CD4-positive, alpha-beta T cell (primary cell): ENCODE data around the gene IQCM. TPM values are rescaled to one million over a fixed set of nuclear protein-coding genes. Genes with fewer than 3 reads are reported as not detected.

Experiments
- ATAC-seq: fragments of 200-7000 bp; cut with Tn5 transposase; one replicate; pipeline ENCODE4 v1.10.0; 2022; ENCODE audit warnings: mild to moderate bottlenecking; ENCODE audit not compliant: poor library complexity
- CTCF ChIA-PET: fragments of 350-600 bp; sonication (Branson Sonifier 250); formaldehyde crosslinking; loops from one replicate; lab custom pipeline; 2021; ENCODE audit warnings: antibody characterized with exemption, inconsistent platforms; lab: Charles Lee
- POLR2A ChIA-PET: fragments of 350-600 bp; sonication (Branson Sonifier 250); formaldehyde crosslinking; loops from one replicate; lab custom pipeline; 2021; ENCODE audit warnings: antibody characterized with exemption, inconsistent platforms; lab: Charles Lee
- DNase-seq, 14 experiments: peaks; one replicate each; pipeline ENCODE4 v3.0.0-alpha.2; 2013 to 2020; ENCODE audit warnings: mixed read lengths in 2 of 14
- H3K27ac ChIP-seq, 2 donors: one replicate each; pipeline versions ENCODE4 v1.5.1 to v1.7.0; 2013; ENCODE audit warnings: low read length in 2 of 2, low read depth in 1 of 2, mild to moderate bottlenecking in 1 of 2
- H3K27me3 ChIP-seq, 2 experiments: 1 replicate in 1 of 2; 2 replicates in 1 of 2; pipeline versions ENCODE4 v1.6.1 to v1.7.0; 2013; ENCODE audit warnings: low read length in 2 of 2, control low read depth in 1 of 2, mild to moderate bottlenecking in 1 of 2, moderate library complexity in 1 of 2; ENCODE audit not compliant: insufficient read depth in 2 of 2, control insufficient read depth in 1 of 2
- H3K36me3 ChIP-seq: one replicate; pipeline ENCODE4 v1.6.1; 2013; ENCODE audit warnings: low read length, control low read depth; ENCODE audit not compliant: insufficient read depth
- H3K4me1 ChIP-seq: one replicate; pipeline ENCODE4 v1.6.1; 2013; ENCODE audit warnings: low read length, control low read depth; ENCODE audit not compliant: insufficient read depth
- H3K4me3 ChIP-seq: one replicate; pipeline ENCODE4 v1.5.1; 2013; ENCODE audit warnings: mild to moderate bottlenecking, low read length, moderate library complexity
- H3K9me3 ChIP-seq, 2 experiments: 1 replicate in 1 of 2; 2 replicates in 1 of 2; pipeline versions ENCODE4 v1.6.1 to v1.7.0; 2013; ENCODE audit warnings: low read length in 2 of 2, mild to moderate bottlenecking in 2 of 2, control low read depth in 1 of 2, moderate library complexity in 1 of 2; ENCODE audit not compliant: control insufficient read depth in 1 of 2, insufficient read depth in 1 of 2
- H3K27ac Mint-ChIP-seq: one replicate; pipeline ENCODE4 v1.8.0; 2020; ENCODE audit warnings: mixed read lengths
- H3K27me3 Mint-ChIP-seq: one replicate; pipeline ENCODE4 v1.8.0; 2021; ENCODE audit warnings: mixed read lengths
- H3K36me3 Mint-ChIP-seq: one replicate; pipeline ENCODE4 v1.8.0; 2021; ENCODE audit warnings: low read depth, mixed read lengths
- H3K4me1 Mint-ChIP-seq: one replicate; pipeline ENCODE4 v1.8.0; 2021; ENCODE audit warnings: low read depth, mixed read lengths
- H3K4me3 Mint-ChIP-seq: one replicate; pipeline ENCODE4 v1.8.0; 2020; ENCODE audit warnings: mild to moderate bottlenecking, mixed read lengths
- H3K9me3 Mint-ChIP-seq: one replicate; pipeline ENCODE4 v1.8.0; 2020; ENCODE audit warnings: mixed read lengths
- CTCF ChIP-seq: fragments of 200-600 bp; IDR thresholded peaks from one replicate; pipeline ENCODE4 v1.8.0; 2022; ENCODE audit warnings: antibody characterized with exemption, mild to moderate bottlenecking
- intact Hi-C, 2 experiments: fragments of 100-400 bp; cut with DNase I in 1 of 2; cut with micrococcal nuclease in 1 of 2; formaldehyde crosslinking; loops; one replicate each; pipeline versions ENCODE4 v1.15.1 to v1.9.0; 2023 to 2025; cut with DNase I, micrococcal nuclease
- total RNA-seq, 174 experiments: library from RNA in 2 of 174; stranded (reverse) in 2 of 174; gene quantifications; one replicate each; pipeline ENCODE4 v1.2.3 and lab custom pipeline; 2021 to 2026

Gene IQCM
- total RNA-seq, 2 experiments from 2014 or later, result not detected

DNA sequence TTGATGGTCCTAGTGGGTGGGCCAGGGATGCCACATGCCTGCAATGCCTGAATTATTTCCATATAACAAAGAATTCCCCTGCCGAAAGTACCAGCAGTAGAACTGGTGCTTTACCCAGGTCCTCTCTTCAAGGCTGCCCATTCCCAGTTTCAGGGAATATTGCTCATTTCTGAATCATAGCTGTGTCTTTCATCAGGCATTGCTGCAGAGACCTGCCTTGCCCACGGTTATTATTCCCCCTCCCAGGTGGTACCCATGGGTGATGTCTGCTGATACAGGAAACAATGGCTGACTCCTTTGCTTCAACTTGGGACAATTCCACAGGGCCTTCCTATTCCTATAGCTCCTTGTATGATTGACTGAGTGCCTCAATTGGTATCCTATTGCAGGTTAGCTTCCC, 9.7 kb upstream of the IQCM start:
- CTCF ChIA-PET, result interaction anchor here (1.0 kb wide), 1 partner anchor 10 kb away, joined by 3 read pairs; the partner anchor contains the start of gene IQCM
- POLR2A ChIA-PET, result no interaction called here

GRCh38 chr4:149823769-149824221, 8.2 kb upstream of the IQCM start:
- POLR2A ChIA-PET, result no interaction called here
- no peaks in the 10 kb centered on the region for H3K27me3 ChIP-seq

More for the DNA sequence above, 9.7 kb upstream of the IQCM start:
- H3K4me3 ChIP-seq, result no peak overlapping the region
- H3K27me3 ChIP-seq, result no peaks in the 10 kb centered on the region
- Mint-ChIP-seq H3K27me3 (no peaks in the 10 kb centered on the region), H3K9me3 (no peaks in the 10 kb centered on the region), H3K4me3 (no peak overlapping the region), H3K27ac (no peak overlapping the region), H3K36me3 (no peaks in the 10 kb centered on the region), H3K4me1 (no peaks in the 10 kb centered on the region)
- no peak for ATAC-seq
- peaks cover 0 to 6% of the 10 kb centered on the region in 2 experiments for H3K9me3 ChIP-seq
- DNase-seq, result no peak
- H3K4me1 ChIP-seq, result no peaks in the 10 kb centered on the region
- H3K27ac ChIP-seq, result no peak overlapping the region
- TF ChIP-seq CTCF, result no peak
- H3K36me3 ChIP-seq, result no peaks in the 10 kb centered on the region
- intact Hi-C loops, result no loop called here

GRCh38 chr4:149801416-149801815, 14.2 kb downstream of the IQCM start:
- H3K9me3 Mint-ChIP-seq, result peaks cover 7% of the 10 kb centered on the region
- Histone ChIP-seq H3K27me3 (no peaks in the 10 kb centered on the region), H3K4me3 (no peak overlapping the region), H3K4me1 (no peaks in the 10 kb centered on the region), H3K27ac (no peak overlapping the region), H3K9me3 (peaks cover 0 to 8% of the 10 kb centered on the region in 2 experiments), H3K36me3 (no peaks in the 10 kb centered on the region)
- ChIA-PET CTCF (no interaction called here), POLR2A (no interaction called here)
- no peaks in the 10 kb centered on the region for H3K4me1 Mint-ChIP-seq
- no peak overlapping the region for H3K4me3 Mint-ChIP-seq
- TF ChIP-seq CTCF, result no peak
- no peaks in the 10 kb centered on the region for H3K36me3 Mint-ChIP-seq
- H3K27me3 Mint-ChIP-seq, result no peaks in the 10 kb centered on the region
- intact Hi-C loops, result no loop called here
- no peak overlapping the region for H3K27ac Mint-ChIP-seq
- ATAC-seq (no peak), DNase-seq (no peak)

More at GRCh38 chr4:149823769-149824221, 8.2 kb upstream of the IQCM start:
- Histone ChIP-seq H3K4me1 (no peaks in the 10 kb centered on the region), H3K27ac (no peak overlapping the region), H3K4me3 (no peak overlapping the region), H3K9me3 (peaks cover 0 to 6% of the 10 kb centered on the region in 2 experiments), H3K36me3 (no peaks in the 10 kb centered on the region)
- DNase-seq (no peak), ATAC-seq (no peak)
- intact Hi-C loops, result no loop called here
- no peaks in the 10 kb centered on the region for H3K36me3 Mint-ChIP-seq
- H3K27ac Mint-ChIP-seq, result no peak overlapping the region
- H3K4me1 Mint-ChIP-seq, result no peaks in the 10 kb centered on the region
- H3K4me3 Mint-ChIP-seq, result no peak overlapping the region
- CTCF ChIA-PET, result no interaction called here
- TF ChIP-seq CTCF, result no peak
- no peaks in the 10 kb centered on the region for H3K27me3 Mint-ChIP-seq
- no peaks in the 10 kb centered on the region for H3K9me3 Mint-ChIP-seq
